BJ (cell line): ENCODE measurements around the gene SORCS2. TPM values are rescaled to one million over a fixed set of nuclear protein-coding genes. Genes with fewer than 3 reads are reported as not detected.

ENCODE experiments used
- CTCF ChIA-PET: fragments of 350-600 bp; formaldehyde crosslinking; extraction: SDS; loops from one replicate; lab custom pipeline; 2021; ENCODE audit warnings: antibody characterized with exemption, inconsistent platforms; lab: Yijun Ruan, JAX
- POLR2A ChIA-PET: fragments of 300-600 bp; sonication (Branson Sonifier 250); formaldehyde crosslinking; extraction: SDS; loops from one replicate; lab custom pipeline; 2021; ENCODE audit warnings: antibody characterized with exemption; lab: Charles Lee
- DNase-seq: peaks from one replicate; pipeline ENCODE4 v3.0.0-alpha.2; 2011; ENCODE audit warnings: low read depth
- H3K27me3 ChIP-seq: 2 replicates; pipeline ENCODE4 v1.6.0; 2011; ENCODE audit warnings: low read length; ENCODE audit not compliant: control insufficient read depth, insufficient read depth
- H3K36me3 ChIP-seq: 2 replicates; pipeline ENCODE4 v1.5.1; 2011; ENCODE audit warnings: low read length; ENCODE audit not compliant: control insufficient read depth, insufficient read depth
- H3K4me3 ChIP-seq: 2 replicates; pipeline ENCODE4 v1.5.1; 2011; ENCODE audit warnings: low read depth, mild to moderate bottlenecking, control low read depth, low read length
- polyA plus RNA-seq: library from polyadenylated mRNA; depleted of rRNA; stranded (reverse); fragments of >200 nt; gene quantifications from 2 replicates; pipeline ENCODE4 v1.2.3, GENCODE V29; 2011
- TF ChIP-seq, protein P1 (sequence below): IDR thresholded peaks from 2 replicates; pipeline ENCODE4 v1.5.1; 2011; ENCODE audit warnings: low read depth, mild to moderate bottlenecking, control low read depth, inconsistent platforms, low read length, moderate library complexity; ENCODE audit not compliant: insufficient read depth

SORCS2 gene
- polyA plus RNA-seq, 1 experiment, result 0.63 TPM

DNA sequence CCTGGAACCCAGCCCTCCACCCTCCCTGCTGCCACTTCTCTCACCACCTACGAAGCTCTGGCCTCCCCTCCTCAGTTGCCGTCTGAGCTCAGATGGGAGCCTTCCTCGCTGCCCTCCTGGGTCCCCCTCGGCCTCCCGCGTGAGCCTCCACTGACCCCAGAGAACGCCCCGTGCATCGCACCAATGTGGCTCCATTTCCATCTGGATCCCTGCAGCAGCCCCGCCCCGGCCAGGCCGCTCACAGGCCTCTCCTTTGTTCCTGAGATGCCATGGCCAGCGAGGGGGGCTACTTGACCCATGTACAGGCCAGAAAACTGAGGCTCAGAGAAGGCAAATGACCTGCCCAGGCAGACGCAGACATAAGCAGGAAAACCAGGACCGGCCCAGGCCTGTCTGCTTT, 484.7 kb downstream of the SORCS2 start:
- Histone ChIP-seq H3K36me3 (no peaks in the 10 kb centered on the region), H3K27me3 (peaks cover 9% of the 10 kb centered on the region; the same call in 1 of the 2 replicates), H3K4me3 (no peak overlapping the region)
- TF ChIP-seq, protein P1, sequence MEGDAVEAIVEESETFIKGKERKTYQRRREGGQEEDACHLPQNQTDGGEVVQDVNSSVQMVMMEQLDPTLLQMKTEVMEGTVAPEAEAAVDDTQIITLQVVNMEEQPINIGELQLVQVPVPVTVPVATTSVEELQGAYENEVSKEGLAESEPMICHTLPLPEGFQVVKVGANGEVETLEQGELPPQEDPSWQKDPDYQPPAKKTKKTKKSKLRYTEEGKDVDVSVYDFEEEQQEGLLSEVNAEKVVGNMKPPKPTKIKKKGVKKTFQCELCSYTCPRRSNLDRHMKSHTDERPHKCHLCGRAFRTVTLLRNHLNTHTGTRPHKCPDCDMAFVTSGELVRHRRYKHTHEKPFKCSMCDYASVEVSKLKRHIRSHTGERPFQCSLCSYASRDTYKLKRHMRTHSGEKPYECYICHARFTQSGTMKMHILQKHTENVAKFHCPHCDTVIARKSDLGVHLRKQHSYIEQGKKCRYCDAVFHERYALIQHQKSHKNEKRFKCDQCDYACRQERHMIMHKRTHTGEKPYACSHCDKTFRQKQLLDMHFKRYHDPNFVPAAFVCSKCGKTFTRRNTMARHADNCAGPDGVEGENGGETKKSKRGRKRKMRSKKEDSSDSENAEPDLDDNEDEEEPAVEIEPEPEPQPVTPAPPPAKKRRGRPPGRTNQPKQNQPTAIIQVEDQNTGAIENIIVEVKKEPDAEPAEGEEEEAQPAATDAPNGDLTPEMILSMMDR, result no peak
- ChIA-PET POLR2A (no interaction called here), CTCF (no interaction called here)
- DNase-seq, result no peak

DNA sequence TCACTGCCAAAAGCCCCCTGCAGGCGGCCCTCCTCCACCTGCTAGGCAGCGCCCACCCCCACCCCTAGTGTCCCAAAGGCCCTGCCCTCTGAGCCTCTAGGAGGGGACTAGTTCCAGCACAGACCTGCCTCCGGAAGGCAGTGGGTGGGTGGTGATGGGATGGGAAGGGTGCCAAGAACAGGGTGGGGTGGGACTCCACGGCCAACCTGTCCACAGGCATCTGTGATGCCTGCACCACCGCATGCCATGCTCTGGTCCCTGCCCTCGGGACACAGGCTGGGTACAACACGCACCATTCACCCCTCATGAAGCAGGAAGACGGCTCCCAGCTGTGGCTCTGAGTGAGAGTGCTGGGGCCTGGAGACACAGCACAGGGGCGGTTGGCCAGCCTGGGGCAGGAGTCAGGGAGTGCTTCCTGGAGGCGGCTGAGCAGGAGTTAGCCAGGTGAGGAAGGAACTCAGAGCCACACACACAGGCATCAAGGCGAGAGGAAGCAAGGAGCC, 485.5 kb downstream of the SORCS2 start:
- TF ChIP-seq, protein P1, result no peak

DNA sequence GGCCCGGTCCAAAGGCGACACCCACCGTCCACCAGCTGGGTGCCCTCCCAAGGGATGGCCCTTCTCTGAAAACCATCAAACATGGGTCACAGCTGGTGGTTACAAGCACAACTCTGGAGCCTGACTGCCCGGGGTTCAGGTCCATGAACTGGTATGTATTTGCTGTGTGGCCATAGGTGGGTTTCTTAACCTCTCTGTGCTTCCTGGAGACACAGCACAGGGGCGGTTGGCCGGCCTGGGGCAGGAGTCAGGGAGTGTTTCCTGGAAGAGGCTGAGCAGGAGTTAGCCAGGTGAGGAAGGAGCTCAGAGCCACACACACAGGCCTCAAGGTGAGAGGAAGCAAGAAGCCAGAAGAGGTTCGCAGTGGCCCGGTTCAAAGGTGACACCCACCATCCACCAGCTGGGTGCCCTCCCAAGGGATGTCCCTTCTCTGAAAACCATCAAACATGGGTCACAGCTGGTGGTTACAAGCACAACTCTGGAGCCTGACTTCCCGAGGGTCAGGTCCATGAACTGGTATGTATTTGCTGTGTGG, 486.0 kb downstream of the SORCS2 start:
- DNase-seq, result no peak
- Histone ChIP-seq H3K36me3 (no peaks in the 10 kb centered on the region), H3K27me3 (peaks cover 9% of the 10 kb centered on the region; the same call in 1 of the 2 replicates), H3K4me3 (no peak overlapping the region)
- ChIA-PET CTCF (no interaction called here), POLR2A (no interaction called here)
- TF ChIP-seq, protein P1, result no peak

More for the DNA sequence above, 485.5 kb downstream of the SORCS2 start:
- H3K27me3 ChIP-seq, result peaks cover 9% of the 10 kb centered on the region; the same call in 1 of the 2 replicates
- H3K36me3 ChIP-seq, result no peaks in the 10 kb centered on the region
- ChIA-PET CTCF (no interaction called here), POLR2A (no interaction called here)
- DNase-seq, result no peak
- H3K4me3 ChIP-seq, result no peak overlapping the region

DNA sequence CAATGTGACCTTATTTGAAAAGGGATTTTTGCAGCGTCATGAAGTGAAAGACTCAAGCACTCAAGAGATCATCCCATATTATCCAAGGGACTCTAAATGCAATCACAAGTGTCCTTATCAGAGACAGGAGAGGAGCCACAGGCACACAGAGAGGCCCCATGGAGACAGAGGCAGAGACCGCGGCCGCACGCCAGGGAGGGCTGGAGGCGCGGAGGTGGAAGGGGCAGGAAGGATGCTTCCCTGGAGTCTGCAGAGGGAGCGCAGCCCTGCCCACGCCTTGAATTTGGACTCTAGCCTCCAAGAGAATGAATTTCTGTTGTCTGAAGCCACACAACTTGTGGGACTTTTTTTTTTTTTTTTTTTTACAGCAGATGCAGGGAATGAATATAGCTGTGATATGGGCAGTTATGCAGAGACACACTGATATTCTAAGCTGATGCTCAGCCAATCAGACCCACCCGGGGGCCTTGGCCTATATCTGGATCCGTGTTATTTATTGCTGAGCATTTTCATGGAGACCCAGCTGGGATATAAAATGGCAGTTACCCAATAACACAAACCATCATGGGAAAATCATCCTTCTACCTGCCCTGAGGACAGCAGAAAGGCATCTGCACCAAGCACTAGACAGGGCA, 487.2 kb downstream of the SORCS2 start:
- Histone ChIP-seq H3K27me3 (peaks cover 9% of the 10 kb centered on the region; the same call in 1 of the 2 replicates), H3K4me3 (no peak overlapping the region), H3K36me3 (no peaks in the 10 kb centered on the region)
- CTCF ChIA-PET, result no interaction called here
- DNase-seq, result no peak
- TF ChIP-seq, protein P1, result no peak
- POLR2A ChIA-PET, result no interaction called here

DNA sequence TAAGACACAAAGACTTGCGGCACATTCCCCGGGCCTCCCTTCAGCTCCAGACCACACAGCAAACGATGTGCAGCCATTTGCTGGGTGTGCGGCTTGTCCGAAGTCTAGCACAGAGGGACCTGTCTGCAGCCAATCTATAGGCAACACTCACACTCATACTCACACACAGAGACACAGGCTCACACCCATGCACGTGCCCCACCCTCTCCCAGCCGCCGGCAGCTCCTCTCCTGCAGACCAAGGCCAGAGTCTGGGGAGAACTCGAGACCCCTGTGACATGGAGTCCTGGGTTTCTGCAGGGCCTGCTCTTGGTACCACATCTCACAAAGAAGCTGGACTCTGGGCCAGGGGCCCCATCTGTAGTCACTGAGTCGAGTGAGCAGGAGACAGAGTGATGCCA, 487.8 kb downstream of the SORCS2 start:
- CTCF ChIA-PET, result no interaction called here
- H3K36me3 ChIP-seq, result no peaks in the 10 kb centered on the region
- TF ChIP-seq, protein P1, result no peak
- no peak for DNase-seq
- POLR2A ChIA-PET, result no interaction called here
- H3K27me3 ChIP-seq, result peaks cover 9% of the 10 kb centered on the region; the same call in 1 of the 2 replicates
- no peak overlapping the region for H3K4me3 ChIP-seq
